Calu3 (cell line): ENCODE results near the gene TTLL11. TPM values are rescaled to one million over a fixed set of nuclear protein-coding genes. Genes with fewer than 3 reads are reported as not detected.

Experiments used
- BruUV-seq: library from RNA; stranded (reverse); fragments of 400-500 nt; replicated peaks from 2 replicates; lab custom pipeline; 2021; lab: Mats Ljungman, UMichigan
- CTCF ChIA-PET: fragments of 300-600 bp; sonication (Branson Sonifier 250); formaldehyde crosslinking; loops from one replicate; lab custom pipeline; 2022; ENCODE audit warnings: antibody characterized with exemption; lab: Charles Lee
- DNase-seq: peaks from one replicate; pipeline ENCODE4 v3.0.0; 2022
- H3K27ac Mint-ChIP-seq: one replicate; pipeline ENCODE4 v1.8.0; 2022; ENCODE audit warnings: mixed read lengths; ENCODE audit not compliant: unreplicated experiment
- H3K27me3 Mint-ChIP-seq: one replicate; pipeline ENCODE4 v1.8.0; 2022; ENCODE audit warnings: mixed read lengths; ENCODE audit not compliant: unreplicated experiment
- H3K36me3 Mint-ChIP-seq: one replicate; pipeline ENCODE4 v1.8.0; 2022; ENCODE audit warnings: mild to moderate bottlenecking, moderate library complexity, mixed read lengths; ENCODE audit not compliant: insufficient read depth, unreplicated experiment
- H3K4me1 Mint-ChIP-seq: one replicate; pipeline ENCODE4 v1.8.0; 2022; ENCODE audit warnings: mild to moderate bottlenecking, low read depth, mixed read lengths; ENCODE audit not compliant: unreplicated experiment
- H3K4me3 Mint-ChIP-seq: one replicate; pipeline ENCODE4 v1.8.0; 2022; ENCODE audit warnings: mild to moderate bottlenecking, low read depth, moderate library complexity, mixed read lengths; ENCODE audit not compliant: unreplicated experiment
- H3K9me3 Mint-ChIP-seq: one replicate; pipeline ENCODE4 v1.8.0; 2022; ENCODE audit warnings: low read depth, mixed read lengths; ENCODE audit not compliant: unreplicated experiment
- intact Hi-C: fragments of 100-400 bp; cut with micrococcal nuclease; formaldehyde crosslinking; loops from one replicate; pipeline ENCODE4 v1.10.0; 2022; ENCODE audit not compliant: unreplicated experiment
- total RNA-seq: library from RNA; stranded (reverse); gene quantifications from 2 replicates; pipeline ENCODE4 v1.2.3, GENCODE V29; 2022
- TF ChIP-seq, protein P1 (sequence below): fragments of 200-600 bp; IDR thresholded peaks from one replicate; pipeline ENCODE4 v1.8.0; 2022; ENCODE audit warnings: antibody characterized with exemption; ENCODE audit not compliant: unreplicated experiment

TTLL11 gene
- total RNA-seq, 1 experiment from 2014 or later, result 10.5 TPM

GRCh38 chr9:122080986-122081385 is 12.1 kb downstream of the TTLL11 start:
- no peaks in the 10 kb centered on the region for H3K4me1 Mint-ChIP-seq
- DNase-seq, result no peak
- CTCF ChIA-PET, result no interaction called here
- no TSS peak for BruUV-seq
- intact Hi-C loops, result no loop called here
- H3K27ac Mint-ChIP-seq, result no peak overlapping the region
- no peaks in the 10 kb centered on the region for H3K36me3 Mint-ChIP-seq
- peaks cover 5% of the 10 kb centered on the region for H3K9me3 Mint-ChIP-seq
- TF ChIP-seq, protein P1, sequence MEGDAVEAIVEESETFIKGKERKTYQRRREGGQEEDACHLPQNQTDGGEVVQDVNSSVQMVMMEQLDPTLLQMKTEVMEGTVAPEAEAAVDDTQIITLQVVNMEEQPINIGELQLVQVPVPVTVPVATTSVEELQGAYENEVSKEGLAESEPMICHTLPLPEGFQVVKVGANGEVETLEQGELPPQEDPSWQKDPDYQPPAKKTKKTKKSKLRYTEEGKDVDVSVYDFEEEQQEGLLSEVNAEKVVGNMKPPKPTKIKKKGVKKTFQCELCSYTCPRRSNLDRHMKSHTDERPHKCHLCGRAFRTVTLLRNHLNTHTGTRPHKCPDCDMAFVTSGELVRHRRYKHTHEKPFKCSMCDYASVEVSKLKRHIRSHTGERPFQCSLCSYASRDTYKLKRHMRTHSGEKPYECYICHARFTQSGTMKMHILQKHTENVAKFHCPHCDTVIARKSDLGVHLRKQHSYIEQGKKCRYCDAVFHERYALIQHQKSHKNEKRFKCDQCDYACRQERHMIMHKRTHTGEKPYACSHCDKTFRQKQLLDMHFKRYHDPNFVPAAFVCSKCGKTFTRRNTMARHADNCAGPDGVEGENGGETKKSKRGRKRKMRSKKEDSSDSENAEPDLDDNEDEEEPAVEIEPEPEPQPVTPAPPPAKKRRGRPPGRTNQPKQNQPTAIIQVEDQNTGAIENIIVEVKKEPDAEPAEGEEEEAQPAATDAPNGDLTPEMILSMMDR, result no peak
- H3K27me3 Mint-ChIP-seq, result no peaks in the 10 kb centered on the region
- no peak overlapping the region for H3K4me3 Mint-ChIP-seq

DNA sequence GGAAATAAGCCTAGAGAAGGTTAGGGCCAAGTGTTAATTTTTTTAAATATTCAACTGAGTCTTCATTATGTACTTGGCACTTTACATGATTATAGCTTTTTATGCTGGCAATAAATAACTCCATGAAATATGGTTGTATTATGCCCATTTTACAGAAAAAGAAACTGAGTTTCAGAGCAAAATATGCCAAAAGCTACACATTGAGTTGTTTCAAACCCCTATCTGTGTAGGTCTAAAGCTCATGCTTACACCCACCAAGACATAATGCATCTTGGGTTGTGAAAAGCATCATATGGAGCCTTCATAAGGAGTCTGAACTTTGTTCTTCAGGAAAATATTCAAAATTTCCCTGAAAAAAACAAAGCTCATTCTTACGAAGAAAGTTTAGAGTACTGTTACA is 14.6 kb downstream of the TTLL11 start:
- intact Hi-C loops, result no loop called here
- no peak overlapping the region for H3K27ac Mint-ChIP-seq

GRCh38 chr9:122076773-122077172 is 16.3 kb downstream of the TTLL11 start:
- no TSS peak for BruUV-seq
- TF ChIP-seq, protein P1, result no peak
- DNase-seq, result no peak
- Mint-ChIP-seq H3K27ac (no peak overlapping the region), H3K9me3 (peaks cover 5% of the 10 kb centered on the region), H3K4me1 (no peaks in the 10 kb centered on the region), H3K4me3 (no peak overlapping the region), H3K27me3 (no peaks in the 10 kb centered on the region), H3K36me3 (no peaks in the 10 kb centered on the region)
- CTCF ChIA-PET, result no interaction called here
- intact Hi-C loops, result no loop called here

More for the DNA sequence above, 14.6 kb downstream of the TTLL11 start:
- CTCF ChIA-PET, result no interaction called here
- Mint-ChIP-seq H3K4me1 (no peaks in the 10 kb centered on the region), H3K4me3 (no peak overlapping the region), H3K9me3 (peaks cover 5% of the 10 kb centered on the region), H3K27me3 (no peaks in the 10 kb centered on the region), H3K36me3 (no peaks in the 10 kb centered on the region)
- BruUV-seq, result no TSS peak
- no peak for DNase-seq
- TF ChIP-seq, protein P1, result no peak

DNA sequence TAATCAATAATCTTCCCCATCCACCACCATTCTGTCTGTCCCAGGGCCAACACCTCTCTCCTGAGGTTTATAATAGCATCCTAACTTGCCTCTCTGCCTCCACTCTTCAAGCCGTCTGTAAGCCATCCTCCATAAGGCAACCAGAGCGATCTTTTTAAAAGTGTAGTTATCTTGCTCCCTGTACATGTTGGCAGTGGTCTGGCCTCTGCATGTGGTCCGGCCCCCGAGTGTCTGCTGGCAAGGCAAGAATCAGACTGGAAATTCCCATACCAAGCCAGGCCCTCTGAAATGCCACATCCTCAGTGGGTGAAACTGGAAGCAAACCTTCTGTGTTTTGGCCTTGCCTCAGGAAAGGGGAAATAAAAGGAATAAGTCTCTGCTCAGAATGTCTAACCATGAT is 17.0 kb downstream of the TTLL11 start:
- Mint-ChIP-seq H3K4me1 (no peaks in the 10 kb centered on the region), H3K27ac (no peak overlapping the region)

More for the DNA sequence above, 17.0 kb downstream of the TTLL11 start:
- TF ChIP-seq, protein P1, result no peak
- CTCF ChIA-PET, result no interaction called here
- no TSS peak for BruUV-seq
- H3K4me3 Mint-ChIP-seq, result no peak overlapping the region
- H3K9me3 Mint-ChIP-seq, result peaks cover 5% of the 10 kb centered on the region
- DNase-seq, result no peak
- no peaks in the 10 kb centered on the region for H3K27me3 Mint-ChIP-seq
- no peaks in the 10 kb centered on the region for H3K36me3 Mint-ChIP-seq
- intact Hi-C loops, result no loop called here
